Endothelial cell (in vitro differentiated cells): Measurements from ENCODE around the gene CORO7. TPM values are rescaled to one million over a fixed set of nuclear protein-coding genes. Genes with fewer than 3 reads are reported as not detected.

Experiments used
- DNase-seq: peaks from one replicate; pipeline ENCODE4 v3.0.0; 2021; ENCODE audit warnings: low spot score
- H3K27ac Mint-ChIP-seq: one replicate; pipeline ENCODE4 v1.8.0; 2021; ENCODE audit warnings: mixed read lengths, inconsistent platforms; ENCODE audit not compliant: unreplicated experiment
- H3K27me3 Mint-ChIP-seq: one replicate; pipeline ENCODE4 v1.8.0; 2021; ENCODE audit warnings: mild to moderate bottlenecking, moderate library complexity, mixed read lengths, inconsistent platforms; ENCODE audit not compliant: unreplicated experiment
- H3K36me3 Mint-ChIP-seq: one replicate; pipeline ENCODE4 v1.8.0; 2021; ENCODE audit warnings: mild to moderate bottlenecking, low read depth, mixed read lengths, inconsistent platforms; ENCODE audit not compliant: unreplicated experiment
- H3K4me1 Mint-ChIP-seq: one replicate; pipeline ENCODE4 v1.8.0; 2021; ENCODE audit warnings: mild to moderate bottlenecking, mixed read lengths, inconsistent platforms; ENCODE audit not compliant: unreplicated experiment
- H3K4me3 Mint-ChIP-seq: one replicate; pipeline ENCODE4 v1.8.0; 2021; ENCODE audit warnings: mild to moderate bottlenecking, mixed read lengths, inconsistent platforms; ENCODE audit not compliant: unreplicated experiment
- H3K9me3 Mint-ChIP-seq: one replicate; pipeline ENCODE4 v1.8.0; 2021; ENCODE audit warnings: mixed read lengths, inconsistent platforms; ENCODE audit not compliant: unreplicated experiment
- CTCF ChIP-seq: fragments of 200-600 bp; sonication (generic); IDR thresholded peaks from one replicate; pipeline ENCODE4 v1.5.0; 2021; ENCODE audit warnings: antibody characterized with exemption; ENCODE audit not compliant: unreplicated experiment
- total RNA-seq: library from RNA; stranded (reverse); fragmentation: NEBNext Ultra II Directional; extraction: Animal tissue kit (Norgen Biotek cat#: 25700); gene quantifications from one replicate; pipeline ENCODE4 v1.2.1, GENCODE V29; 2021; ENCODE audit not compliant: unreplicated experiment

Gene CORO7
- total RNA-seq, 1 donor from 2014 or later = 103 TPM

GRCh38 chr16:4402439-4403132, 13.8 kb downstream of the CORO7 start:
- peak; percentile 93 for DNase-seq
- Mint-ChIP-seq H3K9me3 (no peaks in the 10 kb centered on the region), H3K4me3 (no peak overlapping the region), H3K4me1 (no peaks in the 10 kb centered on the region), H3K36me3 (peaks cover 25% of the 10 kb centered on the region), H3K27ac (no peak overlapping the region), H3K27me3 (peaks cover 9% of the 10 kb centered on the region)
- peak; percentile 88 for TF ChIP-seq CTCF

- TF ChIP-seq CTCF = no peak
- no peak for DNase-seq
- Mint-ChIP-seq H3K4me3 (no peak overlapping the region), H3K27ac (no peak overlapping the region), H3K4me1 (no peaks in the 10 kb centered on the region), H3K36me3 (peaks cover 25% of the 10 kb centered on the region), H3K9me3 (no peaks in the 10 kb centered on the region), H3K27me3 (peaks cover 9% of the 10 kb centered on the region)
Measured at GRCh38 chr16:4401510-4401909, 14.9 kb downstream of the CORO7 start.

GRCh38 chr16:4401094-4401501, 15.3 kb downstream of the CORO7 start:
- no peaks in the 10 kb centered on the region for H3K4me1 Mint-ChIP-seq
- TF ChIP-seq CTCF = no peak
- no peak overlapping the region for H3K27ac Mint-ChIP-seq
- peak overlapping the region; percentile 62 for H3K4me3 Mint-ChIP-seq
- no peak for DNase-seq
- H3K36me3 Mint-ChIP-seq = peaks cover 25% of the 10 kb centered on the region
- no peaks in the 10 kb centered on the region for H3K9me3 Mint-ChIP-seq
- H3K27me3 Mint-ChIP-seq = peaks cover 9% of the 10 kb centered on the region

- H3K27me3 Mint-ChIP-seq = peaks cover 6% of the 10 kb centered on the region
- no peak for TF ChIP-seq CTCF
- no peaks in the 10 kb centered on the region for H3K9me3 Mint-ChIP-seq
- DNase-seq = no peak
- H3K4me1 Mint-ChIP-seq = no peaks in the 10 kb centered on the region
- no peak overlapping the region for H3K27ac Mint-ChIP-seq
- no peak overlapping the region for H3K4me3 Mint-ChIP-seq
- peaks cover 17% of the 10 kb centered on the region for H3K36me3 Mint-ChIP-seq
Measured at GRCh38 chr16:4399001-4399730, 17.2 kb downstream of the CORO7 start.
